ENCODE results near the gene IQCH.

- TF ChIP-seq REST (IDR thresholded peaks at IDR 0.05; ENCODE audit: insufficient read depth in 1 of 2, low read depth in 2 of 2, low read length in 2 of 2) (no peak), TAF1 (IDR thresholded peaks at IDR 0.05; ENCODE audit: borderline replicate concordance, insufficient read depth, low read length) (no peak), SIN3A (IDR thresholded peaks at IDR 0.05; ENCODE audit: borderline replicate concordance, insufficient read depth, low read length) (no peak), POLR2AphosphoS5 (IDR thresholded peaks at IDR 0.05; ENCODE audit: low read depth, low read length) (no peak), FOXP2 (optimal IDR thresholded peaks at IDR 0.05; ENCODE audit: borderline replicate concordance, extremely low read depth, extremely low read length, insufficient read depth) (no peak)
Measured at GRCh38 chr15:67305506-67305905, 50.9 kb downstream of the IQCH start.

All from PFSK-1 (cell line).